ENCODE data around the gene CETN2.

DNA sequence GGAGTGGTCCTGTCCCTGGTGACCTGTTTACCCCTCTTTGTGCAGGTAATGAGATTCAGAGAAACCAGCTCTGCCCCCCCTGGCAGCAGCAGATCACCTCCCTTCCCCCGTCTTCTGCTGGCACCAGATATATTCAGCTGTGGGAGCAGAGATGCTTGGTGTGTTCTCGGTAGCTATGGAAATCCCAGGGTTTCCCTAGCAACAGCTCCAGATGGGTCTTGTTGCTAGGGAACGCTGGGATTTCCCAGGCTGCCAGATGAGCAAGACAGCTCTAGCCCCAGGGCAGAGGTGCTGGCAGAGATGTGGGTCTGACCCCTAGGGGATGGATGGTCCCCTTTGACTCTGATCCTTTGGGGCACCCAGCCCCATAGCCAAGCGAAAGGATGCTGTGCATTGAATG lies 20.2 kb downstream of the CETN2 start:
- TF ChIP-seq, protein P1, sequence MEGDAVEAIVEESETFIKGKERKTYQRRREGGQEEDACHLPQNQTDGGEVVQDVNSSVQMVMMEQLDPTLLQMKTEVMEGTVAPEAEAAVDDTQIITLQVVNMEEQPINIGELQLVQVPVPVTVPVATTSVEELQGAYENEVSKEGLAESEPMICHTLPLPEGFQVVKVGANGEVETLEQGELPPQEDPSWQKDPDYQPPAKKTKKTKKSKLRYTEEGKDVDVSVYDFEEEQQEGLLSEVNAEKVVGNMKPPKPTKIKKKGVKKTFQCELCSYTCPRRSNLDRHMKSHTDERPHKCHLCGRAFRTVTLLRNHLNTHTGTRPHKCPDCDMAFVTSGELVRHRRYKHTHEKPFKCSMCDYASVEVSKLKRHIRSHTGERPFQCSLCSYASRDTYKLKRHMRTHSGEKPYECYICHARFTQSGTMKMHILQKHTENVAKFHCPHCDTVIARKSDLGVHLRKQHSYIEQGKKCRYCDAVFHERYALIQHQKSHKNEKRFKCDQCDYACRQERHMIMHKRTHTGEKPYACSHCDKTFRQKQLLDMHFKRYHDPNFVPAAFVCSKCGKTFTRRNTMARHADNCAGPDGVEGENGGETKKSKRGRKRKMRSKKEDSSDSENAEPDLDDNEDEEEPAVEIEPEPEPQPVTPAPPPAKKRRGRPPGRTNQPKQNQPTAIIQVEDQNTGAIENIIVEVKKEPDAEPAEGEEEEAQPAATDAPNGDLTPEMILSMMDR (IDR thresholded peaks at IDR 0.05 in 8 of 11, conservative IDR thresholded peaks at IDR 0.05 in 3 of 11): no peak
- TF ChIP-seq POLR2A (IDR thresholded peaks at IDR 0.05): no peak

All from spleen (tissue), 7 donors.